ENCODE data around the gene SP5.

DNA sequence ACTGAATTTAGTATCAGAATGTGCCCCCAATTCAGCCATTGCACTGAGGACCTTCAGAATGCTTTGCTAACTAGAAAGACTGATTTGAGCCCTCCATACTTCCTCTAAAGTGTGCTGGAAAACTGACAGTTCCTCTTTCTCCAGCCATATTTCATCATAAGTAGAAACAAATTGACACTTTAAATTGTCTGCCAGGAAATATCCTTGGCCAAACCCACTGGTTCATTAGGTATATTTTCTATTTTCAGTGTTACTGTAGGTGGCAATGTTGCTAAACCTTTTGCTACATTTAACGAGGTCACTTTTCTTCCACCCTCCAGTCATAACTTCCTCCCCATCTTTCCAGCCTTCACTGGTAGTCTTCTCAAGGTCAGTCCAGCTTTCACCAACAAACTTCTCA is 21.5 kb downstream of the SP5 start:
- TF ChIP-seq, protein P1, sequence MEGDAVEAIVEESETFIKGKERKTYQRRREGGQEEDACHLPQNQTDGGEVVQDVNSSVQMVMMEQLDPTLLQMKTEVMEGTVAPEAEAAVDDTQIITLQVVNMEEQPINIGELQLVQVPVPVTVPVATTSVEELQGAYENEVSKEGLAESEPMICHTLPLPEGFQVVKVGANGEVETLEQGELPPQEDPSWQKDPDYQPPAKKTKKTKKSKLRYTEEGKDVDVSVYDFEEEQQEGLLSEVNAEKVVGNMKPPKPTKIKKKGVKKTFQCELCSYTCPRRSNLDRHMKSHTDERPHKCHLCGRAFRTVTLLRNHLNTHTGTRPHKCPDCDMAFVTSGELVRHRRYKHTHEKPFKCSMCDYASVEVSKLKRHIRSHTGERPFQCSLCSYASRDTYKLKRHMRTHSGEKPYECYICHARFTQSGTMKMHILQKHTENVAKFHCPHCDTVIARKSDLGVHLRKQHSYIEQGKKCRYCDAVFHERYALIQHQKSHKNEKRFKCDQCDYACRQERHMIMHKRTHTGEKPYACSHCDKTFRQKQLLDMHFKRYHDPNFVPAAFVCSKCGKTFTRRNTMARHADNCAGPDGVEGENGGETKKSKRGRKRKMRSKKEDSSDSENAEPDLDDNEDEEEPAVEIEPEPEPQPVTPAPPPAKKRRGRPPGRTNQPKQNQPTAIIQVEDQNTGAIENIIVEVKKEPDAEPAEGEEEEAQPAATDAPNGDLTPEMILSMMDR (IDR thresholded peaks at IDR 0.05): no peak
- TF ChIP-seq POLR2A (IDR thresholded peaks at IDR 0.05): no peak
